Neutrophil (primary cell): ENCODE results near the gene SCAI.
A peak's percentile ranks its signal among the peaks of the same experiment; 100 is the strongest.
"Not testable (repeated sequence)": the region's sequence is repeated elsewhere in the genome, so short reads cannot be mapped to it uniquely, and the experiment has no call there.

Source experiments
- H3K27ac ChIP-seq: fragments of 200-600 bp; sonication (generic); 2 replicates; pipeline ENCODE4 v1.5.1; 2016; ENCODE audit warnings: mild to moderate bottlenecking, moderate library complexity
- H3K27me3 ChIP-seq: fragments of 200-600 bp; sonication (generic); 2 replicates; pipeline ENCODE4 v1.6.0; 2016; ENCODE audit warnings: mild to moderate bottlenecking
- H3K36me3 ChIP-seq: fragments of 200-600 bp; sonication (generic); 2 replicates; pipeline ENCODE4 v1.5.1; 2017
- H3K4me1 ChIP-seq, 2 experiments: fragments of 200-600 bp in 1 of 2; sonication (generic) in 1 of 2; 1 replicate in 1 of 2; 2 replicates in 1 of 2; pipeline versions ENCODE4 v1.5.1 to v1.6.1; 2013 to 2016; ENCODE audit warnings: low read depth in 1 of 2, low read length in 1 of 2, mild to moderate bottlenecking in 1 of 2, moderate library complexity in 1 of 2; ENCODE audit not compliant: control insufficient read depth in 1 of 2, insufficient read depth in 1 of 2
- H3K4me3 ChIP-seq, 2 experiments: fragments of 200-600 bp in 1 of 2; sonication (generic) in 1 of 2; 1 replicate in 1 of 2; 2 replicates in 1 of 2; pipeline ENCODE4 v1.5.1; 2013 to 2016; ENCODE audit warnings: low read depth in 1 of 2, low read length in 1 of 2, mild to moderate bottlenecking in 1 of 2, moderate library complexity in 1 of 2
- H3K9me3 ChIP-seq: fragments of 200-600 bp; sonication (generic); 2 replicates; pipeline ENCODE4 v1.5.1; 2016
- CTCF ChIP-seq: fragments of 200-600 bp; sonication (generic); IDR thresholded peaks from 2 replicates; pipeline ENCODE4 v1.5.1; 2016; ENCODE audit warnings: antibody characterized with exemption

Gene SCAI

GRCh38 chr9:125172031-125172755, 28.9 kb upstream of the SCAI start:
- H3K27me3 ChIP-seq: no peaks in the 10 kb centered on the region
- H3K9me3 ChIP-seq: no peaks in the 10 kb centered on the region
- H3K27ac ChIP-seq: peak overlapping the region; percentile 57
- H3K4me1 ChIP-seq: peaks cover 8 to 11% of the 10 kb centered on the region in 2 experiments
- no peak overlapping the region for H3K4me3 ChIP-seq
- TF ChIP-seq CTCF: no peak
- peaks cover 38% of the 10 kb centered on the region for H3K36me3 ChIP-seq

GRCh38 chr9:125169895-125170294, 26.6 kb upstream of the SCAI start:
- Histone ChIP-seq H3K27me3 (no peaks in the 10 kb centered on the region), H3K9me3 (no peaks in the 10 kb centered on the region)
- TF ChIP-seq CTCF: no peak

GRCh38 chr9:125166762-125167161, 23.4 kb upstream of the SCAI start:
- H3K4me3 ChIP-seq: no peak overlapping the region
- H3K27me3 ChIP-seq: no peaks in the 10 kb centered on the region
- no peak for TF ChIP-seq CTCF
- peaks cover 0 to 4% of the 10 kb centered on the region in 2 experiments for H3K4me1 ChIP-seq
- H3K9me3 ChIP-seq: no peaks in the 10 kb centered on the region
- no peak overlapping the region for H3K27ac ChIP-seq
- peaks cover 32% of the 10 kb centered on the region for H3K36me3 ChIP-seq

More at GRCh38 chr9:125169895-125170294, 26.6 kb upstream of the SCAI start:
- peaks cover 8 to 11% of the 10 kb centered on the region in 2 experiments for H3K4me1 ChIP-seq
- H3K27ac ChIP-seq: no peak overlapping the region
- H3K36me3 ChIP-seq: peaks cover 37% of the 10 kb centered on the region
- no peak overlapping the region for H3K4me3 ChIP-seq

GRCh38 chr9:125162891-125163290, 19.6 kb upstream of the SCAI start:
- H3K9me3 ChIP-seq, H3K27me3 ChIP-seq, H3K27ac ChIP-seq, H3K36me3 ChIP-seq, H3K4me3 ChIP-seq: not testable (repeated sequence)
- peaks cover 4 to 12% of the 10 kb centered on the region in 2 experiments for H3K4me1 ChIP-seq

- H3K27ac ChIP-seq: peak overlapping the region; percentile 23
These were observed 18.1 kb upstream of the SCAI start for GRCh38 chr9:125161284-125161918.

More at GRCh38 chr9:125161284-125161918, 18.1 kb upstream of the SCAI start:
- no peaks in the 10 kb centered on the region for H3K9me3 ChIP-seq
- peaks cover 17% of the 10 kb centered on the region for H3K36me3 ChIP-seq
- H3K4me1 ChIP-seq: peaks cover 4 to 12% of the 10 kb centered on the region in 2 experiments
- TF ChIP-seq CTCF: no peak
- H3K4me3 ChIP-seq: no peak overlapping the region
- no peaks in the 10 kb centered on the region for H3K27me3 ChIP-seq
